GM12878 (cell line): ENCODE results near the gene EEF1A1. TPM values are rescaled to one million over a fixed set of nuclear protein-coding genes. Genes with fewer than 3 reads are reported as not detected.

Experiments
- FOS ChIP-seq: IDR thresholded peaks from 3 replicates; pipeline ENCODE4 v1.6.1; 2011; ENCODE audit warnings: borderline replicate concordance; ENCODE audit not compliant: insufficient read length; ENCODE audit errors: extremely low read depth
- HDGF ChIP-seq: fragments of 450-650 bp; IDR thresholded peaks from 2 replicates; pipeline ENCODE4 v1.6.1; 2016; ENCODE audit warnings: antibody characterized with exemption
- RELA ChIP-seq: fragments of 450-650 bp; IDR thresholded peaks from 2 replicates; pipeline ENCODE4 v1.8.0; 2014; ENCODE audit warnings: borderline replicate concordance; ENCODE audit not compliant: partially characterized antibody
- polyA plus RNA-seq, 11 experiments: library from polyadenylated mRNA; depleted of rRNA in 4 of 11; unstranded in 6 of 11; stranded (reverse) in 5 of 11; fragments of >200 nt; fragmentation: Nextera tagmentation in 4 of 11; fragmentation: Illumina TruSeq in 1 of 11; extraction: Ambion mirVana in 4 of 11; extraction: Trizol in 1 of 11; gene quantifications; 1 replicate in 1 of 11; 2 replicates in 10 of 11; pipeline versions ENCODE4 v1.2.1 to v1.2.3, GENCODE V29; 2011 to 2016; ENCODE audit warnings: inconsistent platforms in 2 of 11, missing spikeins in 2 of 11, low read depth in 1 of 11
- total RNA-seq, 4 experiments: library from RNA; depleted of rRNA in 3 of 4; stranded (reverse); fragments of >200 nt in 3 of 4; fragmentation: Illumina TruSeq in 1 of 4; extraction: Trizol in 1 of 4; gene quantifications; 2 replicates each; pipeline versions ENCODE4 v1.2.1 to v1.2.3, GENCODE V29; 2013 to 2021
- TF ChIP-seq, protein P1 (sequence below): fragments of 450-650 bp; formaldehyde crosslinking; IDR thresholded peaks from 2 replicates; pipeline ENCODE4 v1.4.0; 2022; ENCODE audit warnings: mild to moderate bottlenecking, moderate library complexity
- TF ChIP-seq, protein P2 (sequence below): IDR thresholded peaks from 2 replicates; pipeline ENCODE4 v1.6.1; 2011; ENCODE audit warnings: borderline replicate concordance, low read depth, mild to moderate bottlenecking, moderate library complexity, mixed read lengths, low read length; ENCODE audit not compliant: insufficient read depth; ENCODE audit errors: extremely low read length

EEF1A1 gene
- total and polyA plus RNA-seq, 10 of the 15 experiments (the other 5 are each of a cell fraction or from before 2014, with no cell fraction given) = 4,214 to 18,090 (median 14,132) TPM

DNA sequence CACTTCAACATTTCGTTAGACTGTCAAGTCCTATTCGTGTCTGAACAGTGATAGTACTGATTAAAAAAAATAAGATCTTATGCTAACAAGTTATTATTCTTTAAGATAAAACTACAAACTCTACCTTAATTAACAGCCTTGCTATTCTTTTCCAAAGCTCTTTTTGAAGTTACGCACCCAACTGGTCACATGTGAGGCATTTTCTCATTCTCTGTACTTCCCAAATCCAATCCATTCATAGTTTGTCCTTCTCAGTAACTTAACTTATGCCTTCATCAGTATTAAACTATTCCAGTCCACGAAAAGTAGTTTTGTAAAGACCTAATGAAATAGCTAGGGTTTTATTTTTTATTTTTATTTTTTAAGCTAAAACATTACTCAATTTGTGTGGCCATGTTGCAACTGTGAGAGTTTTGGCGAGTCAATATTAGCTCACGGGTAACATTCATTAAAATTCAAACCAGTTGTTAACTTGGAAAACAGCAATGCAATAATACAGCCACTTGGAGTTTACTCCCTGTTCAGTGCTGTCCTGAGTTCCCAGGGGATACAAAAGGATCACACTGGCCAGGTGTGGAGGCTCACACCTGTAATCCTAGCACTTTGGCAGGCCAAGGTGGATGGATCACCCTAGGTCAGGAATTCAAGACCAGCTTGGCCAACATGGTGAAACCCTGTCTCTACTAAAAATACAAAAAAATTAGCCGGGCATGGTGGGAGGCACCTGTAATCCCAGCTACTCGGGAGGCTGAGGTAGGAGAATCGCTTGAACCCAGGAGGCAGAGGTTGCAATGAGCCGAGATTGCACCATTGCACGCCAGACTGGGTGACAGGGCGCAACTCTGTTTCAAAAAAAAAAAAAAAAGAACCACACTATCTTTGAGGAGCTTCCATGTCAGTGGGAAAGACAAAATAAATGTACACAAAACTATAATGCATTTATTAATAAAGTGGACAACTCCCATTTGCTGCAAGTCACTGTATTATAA lies 27.9 kb upstream of the EEF1A1 start (continued):
- TF ChIP-seq, protein P1, sequence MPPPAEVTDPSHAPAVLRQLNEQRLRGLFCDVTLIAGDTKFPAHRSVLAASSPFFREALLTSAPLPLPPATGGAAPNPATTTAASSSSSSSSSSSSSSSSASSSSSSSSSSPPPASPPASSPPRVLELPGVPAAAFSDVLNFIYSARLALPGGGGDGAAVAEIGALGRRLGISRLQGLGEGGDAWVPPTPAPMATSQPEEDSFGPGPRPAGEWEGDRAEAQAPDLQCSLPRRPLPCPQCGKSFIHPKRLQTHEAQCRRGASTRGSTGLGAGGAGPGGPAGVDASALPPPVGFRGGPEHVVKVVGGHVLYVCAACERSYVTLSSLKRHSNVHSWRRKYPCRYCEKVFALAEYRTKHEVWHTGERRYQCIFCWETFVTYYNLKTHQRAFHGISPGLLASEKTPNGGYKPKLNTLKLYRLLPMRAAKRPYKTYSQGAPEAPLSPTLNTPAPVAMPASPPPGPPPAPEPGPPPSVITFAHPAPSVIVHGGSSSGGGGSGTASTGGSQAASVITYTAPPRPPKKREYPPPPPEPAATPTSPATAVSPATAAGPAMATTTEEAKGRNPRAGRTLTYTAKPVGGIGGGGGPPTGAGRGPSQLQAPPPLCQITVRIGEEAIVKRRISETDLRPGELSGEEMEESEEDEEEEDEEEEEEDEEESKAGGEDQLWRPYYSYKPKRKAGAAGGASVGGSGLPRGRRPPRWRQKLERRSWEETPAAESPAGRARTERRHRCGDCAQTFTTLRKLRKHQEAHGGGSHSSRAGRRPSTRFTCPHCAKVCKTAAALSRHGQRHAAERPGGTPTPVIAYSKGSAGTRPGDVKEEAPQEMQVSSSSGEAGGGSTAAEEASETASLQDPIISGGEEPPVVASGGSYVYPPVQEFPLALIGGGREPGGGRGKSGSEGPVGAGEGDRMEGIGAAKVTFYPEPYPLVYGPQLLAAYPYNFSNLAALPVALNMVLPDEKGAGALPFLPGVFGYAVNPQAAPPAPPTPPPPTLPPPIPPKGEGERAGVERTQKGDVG (CRISPR knock-in tag) = no peak
- TF ChIP-seq HDGF (no peak), FOS (no peak), RELA (no peak)
- TF ChIP-seq, protein P2, sequence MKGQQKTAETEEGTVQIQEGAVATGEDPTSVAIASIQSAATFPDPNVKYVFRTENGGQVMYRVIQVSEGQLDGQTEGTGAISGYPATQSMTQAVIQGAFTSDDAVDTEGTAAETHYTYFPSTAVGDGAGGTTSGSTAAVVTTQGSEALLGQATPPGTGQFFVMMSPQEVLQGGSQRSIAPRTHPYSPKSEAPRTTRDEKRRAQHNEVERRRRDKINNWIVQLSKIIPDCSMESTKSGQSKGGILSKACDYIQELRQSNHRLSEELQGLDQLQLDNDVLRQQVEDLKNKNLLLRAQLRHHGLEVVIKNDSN = no peak
